Lower leg skin (tissue), 3 donors: Measurements from ENCODE around the gene ADGRD1.

Experiments
- POLR2A ChIP-seq, 2 donors: fragments of 450-650 bp; IDR thresholded peaks; one replicate each; pipeline ENCODE4 v1.6.1; 2016 to 2017; ENCODE audit warnings: antibody characterized with exemption in 2 of 2, mild to moderate bottlenecking in 1 of 2, moderate library complexity in 1 of 2
- TF ChIP-seq, protein P1 (sequence below), 3 donors: fragments of 450-650 bp; IDR thresholded peaks; one replicate each; pipeline ENCODE4 v1.5.1; 2016; ENCODE audit warnings: antibody characterized with exemption in 3 of 3, mild to moderate bottlenecking in 3 of 3, moderate library complexity in 2 of 3

GRCh38 chr12:131063413-131063812 lies 109.7 kb downstream of the ADGRD1 start:
- TF ChIP-seq, protein P1, sequence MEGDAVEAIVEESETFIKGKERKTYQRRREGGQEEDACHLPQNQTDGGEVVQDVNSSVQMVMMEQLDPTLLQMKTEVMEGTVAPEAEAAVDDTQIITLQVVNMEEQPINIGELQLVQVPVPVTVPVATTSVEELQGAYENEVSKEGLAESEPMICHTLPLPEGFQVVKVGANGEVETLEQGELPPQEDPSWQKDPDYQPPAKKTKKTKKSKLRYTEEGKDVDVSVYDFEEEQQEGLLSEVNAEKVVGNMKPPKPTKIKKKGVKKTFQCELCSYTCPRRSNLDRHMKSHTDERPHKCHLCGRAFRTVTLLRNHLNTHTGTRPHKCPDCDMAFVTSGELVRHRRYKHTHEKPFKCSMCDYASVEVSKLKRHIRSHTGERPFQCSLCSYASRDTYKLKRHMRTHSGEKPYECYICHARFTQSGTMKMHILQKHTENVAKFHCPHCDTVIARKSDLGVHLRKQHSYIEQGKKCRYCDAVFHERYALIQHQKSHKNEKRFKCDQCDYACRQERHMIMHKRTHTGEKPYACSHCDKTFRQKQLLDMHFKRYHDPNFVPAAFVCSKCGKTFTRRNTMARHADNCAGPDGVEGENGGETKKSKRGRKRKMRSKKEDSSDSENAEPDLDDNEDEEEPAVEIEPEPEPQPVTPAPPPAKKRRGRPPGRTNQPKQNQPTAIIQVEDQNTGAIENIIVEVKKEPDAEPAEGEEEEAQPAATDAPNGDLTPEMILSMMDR (IDR thresholded peaks at IDR 0.05): no peak
- no peak for TF ChIP-seq POLR2A (IDR thresholded peaks at IDR 0.05)
